ENCODE data around the gene APCDD1L. TPM values are rescaled to one million over a fixed set of nuclear protein-coding genes. Genes with fewer than 3 reads are reported as not detected.

Gene APCDD1L
- total and polyA plus RNA-seq, 2 of the 8 experiments (the other 6 are each of a cell fraction or from before 2014, with no cell fraction given): 0.83 to 3.1 TPM

DNA sequence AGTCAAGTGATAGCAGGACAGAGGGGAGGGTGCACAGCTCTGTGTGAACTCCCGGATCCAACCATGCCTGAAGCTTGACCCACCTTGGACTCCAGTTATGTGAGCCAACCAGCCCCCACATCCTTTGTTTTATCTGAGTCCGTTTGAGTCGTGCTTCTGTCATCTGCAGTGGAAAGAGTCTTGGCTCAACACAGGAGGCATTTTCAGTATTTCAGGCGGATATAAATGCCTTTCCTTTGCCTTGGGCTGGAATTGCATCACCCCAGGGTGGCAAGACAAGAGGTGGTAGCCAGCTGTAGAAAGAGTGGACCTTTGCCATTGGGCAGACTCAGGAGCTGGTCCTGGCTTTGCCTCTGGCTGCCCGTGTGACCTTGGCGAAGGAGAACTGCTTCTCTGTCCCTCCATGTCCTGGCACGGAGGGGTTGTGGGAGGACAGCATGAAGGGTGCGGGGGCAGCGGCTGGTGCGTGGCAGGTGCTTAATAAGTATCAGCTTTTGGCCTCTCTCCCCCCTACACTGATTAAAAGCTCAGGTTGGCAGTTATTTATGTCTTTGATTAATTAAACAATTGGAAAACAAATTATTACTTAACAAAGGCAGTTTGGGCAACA lies 42.6 kb upstream of the APCDD1L start:
- Histone ChIP-seq H3K79me2 (ENCODE audit: control insufficient read depth in 1 of 2, insufficient read depth in 2 of 2, low read length in 2 of 2) (no peaks in the 10 kb centered on the region), H4K5ac (ENCODE audit: insufficient read length, low read depth, low read length) (no peak overlapping the region), H3K23me2 (ENCODE audit: low read depth, low read length) (no peaks in the 10 kb centered on the region), H4K91ac (replicated peaks; ENCODE audit: insufficient read length, low read length) (no peak overlapping the region), H3K36me3 (ENCODE audit: control insufficient read depth in 2 of 4, insufficient read depth in 4 of 4, low read length in 3 of 4) (no peaks in the 10 kb centered on the region), H3K79me1 (ENCODE audit: low read depth, low read length) (no peaks in the 10 kb centered on the region), H2AK5ac (ENCODE audit: low read depth, low read length) (no peak overlapping the region), H3K4ac (replicated peaks; ENCODE audit: insufficient read length, low read depth, low read length) (no peak overlapping the region), H3K27ac (ENCODE audit: low read depth, low read length) (no peak overlapping the region), H3K14ac (ENCODE audit: insufficient read length) (no peak overlapping the region), H2BK20ac (ENCODE audit: low read length) (no peak overlapping the region), H2BK12ac (ENCODE audit: low read depth, low read length) (no peak overlapping the region), H3K4me2 (ENCODE audit: insufficient read depth in 1 of 2, low read depth in 2 of 2, low read length in 2 of 2) (no peak overlapping the region), H3K9me3 (ENCODE audit: insufficient read depth in 2 of 2, low read depth in 1 of 2, low read length in 1 of 2) (no peaks in the 10 kb centered on the region), H3K18ac (ENCODE audit: extremely low read depth, low read length) (no peak overlapping the region), H3K9ac (replicated peaks in 1 of 4; ENCODE audit: extremely low read depth in 1 of 4, low read depth in 3 of 4, low read length in 3 of 4) (no peak overlapping the region), H4K8ac (ENCODE audit: extremely low read depth, insufficient read depth, low read length) (no peak overlapping the region), H2BK15ac (ENCODE audit: low read length) (no peak overlapping the region), H3K4me3 (ENCODE audit: extremely low read depth in 1 of 4, insufficient read depth in 2 of 4, low read depth in 3 of 4, low read length in 4 of 4) (no peak overlapping the region), H3K56ac (replicated peaks; ENCODE audit: insufficient read length, low read depth, low read length) (no peak overlapping the region), H2AFZ (ENCODE audit: low read length) (no peak overlapping the region), H3K4me1 (replicated peaks in 1 of 4; ENCODE audit: control insufficient read depth in 3 of 4, insufficient read depth in 4 of 4, low read length in 3 of 4) (no peaks in the 10 kb centered on the region), H2BK5ac (ENCODE audit: low read depth, low read length) (no peak overlapping the region), H2BK120ac (replicated peaks; ENCODE audit: low read depth, low read length) (no peak overlapping the region), H3K27me3 (replicated peaks in 1 of 4; ENCODE audit: control insufficient read depth in 3 of 4, extremely low read depth in 1 of 4, insufficient read depth in 3 of 4, low read length in 3 of 4) (0 out of 7 replicates have a peak, but pooled peaks cover 0 to 6% (median 0%) of the 10 kb centered on the region in 4 experiments), H4K20me1 (replicated peaks in 1 of 2; ENCODE audit: control insufficient read depth in 1 of 2, insufficient read depth in 2 of 2, low read length in 2 of 2) (no peaks in the 10 kb centered on the region), H3K23ac (ENCODE audit: insufficient read length) (no peak overlapping the region)
- TF ChIP-seq CTBP2 (IDR thresholded peaks at IDR 0.05; ENCODE audit: borderline replicate concordance, insufficient read depth, insufficient read length, low read length): no peak
- TF ChIP-seq, protein P1, sequence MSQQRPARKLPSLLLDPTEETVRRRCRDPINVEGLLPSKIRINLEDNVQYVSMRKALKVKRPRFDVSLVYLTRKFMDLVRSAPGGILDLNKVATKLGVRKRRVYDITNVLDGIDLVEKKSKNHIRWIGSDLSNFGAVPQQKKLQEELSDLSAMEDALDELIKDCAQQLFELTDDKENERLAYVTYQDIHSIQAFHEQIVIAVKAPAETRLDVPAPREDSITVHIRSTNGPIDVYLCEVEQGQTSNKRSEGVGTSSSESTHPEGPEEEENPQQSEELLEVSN (IDR thresholded peaks at IDR 0.05): no peak
- no peak for TF ChIP-seq EP300 (IDR thresholded peaks at IDR 0.05; ENCODE audit: borderline replicate concordance in 1 of 2, low read depth in 2 of 2, low read length in 2 of 2)
- ChIA-PET POLR2A (ENCODE audit: partially characterized antibody) (no interaction called here), CTCF (ENCODE audit: partially characterized antibody) (interaction anchor here (0.6 to 2.2 kb wide), 7 partner anchors 9 to 675 kb away, joined by 3 to 7 read pairs (median 3); no protein-coding TSS in a partner anchor)
- DNase-seq (ENCODE audit: low read depth in 1 of 2, low spot score in 2 of 2) (no peak), FAIRE-seq (no peak)
- WGBS, 2 experiments (ENCODE audit: extremely low coverage in 1 of 2, insufficient coverage in 1 of 2, insufficient read length in 1 of 2, insufficient replicate concordance in 2 of 2, low coverage in 1 of 2, low lambda C conversion rate in 2 of 2, missing lambda C conversion rate in 1 of 2): 89% methylated on average over 10 of the region's 10 CpGs; no CpG with 5 or more reads in 1 of the 2 experiments
